ENCODE data around the gene MARS2. TPM values are rescaled to one million over a fixed set of nuclear protein-coding genes. Genes with fewer than 3 reads are reported as not detected.

Gene MARS2
- 10 to 100 TPM in 1 of 4 donors, 1 to 10 TPM in 3; 4.6 to 10.6 (median 8.0) TPM for total RNA-seq

DNA sequence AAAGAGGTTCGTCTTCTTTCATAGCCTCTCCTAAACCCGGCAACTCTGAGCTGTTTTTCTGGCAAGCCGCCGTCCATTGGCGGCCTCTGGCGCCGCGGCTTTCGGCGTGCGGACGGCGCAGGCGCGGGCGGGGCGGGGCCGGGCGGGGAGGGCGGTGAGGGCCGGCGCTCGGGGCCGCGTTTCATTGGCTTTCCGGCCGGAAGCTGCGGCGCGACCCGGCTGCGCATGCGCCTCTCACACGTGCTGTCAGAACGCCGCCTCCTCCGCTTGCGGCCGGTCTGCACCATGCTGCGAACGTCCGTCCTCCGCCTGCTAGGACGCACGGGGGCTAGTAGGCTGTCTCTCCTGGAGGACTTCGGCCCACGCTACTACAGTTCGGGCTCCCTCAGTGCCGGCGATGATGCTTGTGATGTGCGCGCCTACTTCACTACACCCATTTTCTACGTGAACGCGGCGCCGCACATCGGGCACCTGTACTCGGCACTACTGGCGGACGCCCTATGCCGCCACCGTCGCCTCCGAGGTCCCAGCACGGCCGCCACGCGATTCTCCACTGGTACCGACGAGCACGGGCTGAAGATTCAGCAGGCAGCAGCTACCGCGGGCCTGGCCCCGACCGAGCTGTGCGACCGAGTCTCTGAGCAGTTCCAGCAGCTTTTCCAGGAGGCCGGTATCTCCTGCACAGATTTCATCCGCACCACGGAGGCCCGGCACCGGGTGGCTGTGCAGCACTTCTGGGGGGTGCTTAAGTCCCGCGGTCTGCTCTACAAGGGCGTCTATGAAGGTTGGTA lies at the start of gene MARS2:
Gene MARS2, plus strand, starts transcription at position 249 of the 791 bp plus-strand sequence. Its CDS starts 37 bp downstream, at position 286.
- TF ChIP-seq CTCF (IDR thresholded peaks at IDR 0.05) (no peak), POLR2A (IDR thresholded peaks at IDR 0.05) (peak in 1 of 2 donors; percentile 73)
- Histone ChIP-seq H3K4me3 (replicated peaks in 1 of 3) (peak within 1 kb of the TSS; percentile 49 to 89 (median 81)), H3K36me3 (no peaks in the 10 kb centered on the region), H3K27me3 (no peaks in the 10 kb centered on the region), H3K27ac (peak within 1 kb of the TSS; percentile 72 to 82 (median 81)), H3K4me1 (peaks cover 21 to 24% of the 10 kb centered on the region in 2 donors), H3K9me3 (no peaks in the 10 kb centered on the region)
- intact Hi-C loops (cut with DNase I) = no loop called here
- 0 to 1% methylated on average over 11 to 19 of the region's 86 CpGs for WGBS, 2 donors
- peak; percentile 93 to 94 for DNase-seq

- TF ChIP-seq POLR2A (IDR thresholded peaks at IDR 0.05) (no peak), CTCF (IDR thresholded peaks at IDR 0.05) (no peak)
- H3K9me3 ChIP-seq = no peaks in the 10 kb centered on the region
- H3K27ac ChIP-seq = no peak overlapping the region
- intact Hi-C loops (cut with DNase I) = no loop called here
- no peaks in the 10 kb centered on the region for H3K4me1 ChIP-seq
- H3K4me3 ChIP-seq (replicated peaks in 1 of 3) = no peak overlapping the region
- no peak for DNase-seq
- no peaks in the 10 kb centered on the region for H3K27me3 ChIP-seq
- no peaks in the 10 kb centered on the region for H3K36me3 ChIP-seq
These were observed 47.6 kb upstream of the MARS2 start for GRCh38 chr2:197657562-197657961.

DNA sequence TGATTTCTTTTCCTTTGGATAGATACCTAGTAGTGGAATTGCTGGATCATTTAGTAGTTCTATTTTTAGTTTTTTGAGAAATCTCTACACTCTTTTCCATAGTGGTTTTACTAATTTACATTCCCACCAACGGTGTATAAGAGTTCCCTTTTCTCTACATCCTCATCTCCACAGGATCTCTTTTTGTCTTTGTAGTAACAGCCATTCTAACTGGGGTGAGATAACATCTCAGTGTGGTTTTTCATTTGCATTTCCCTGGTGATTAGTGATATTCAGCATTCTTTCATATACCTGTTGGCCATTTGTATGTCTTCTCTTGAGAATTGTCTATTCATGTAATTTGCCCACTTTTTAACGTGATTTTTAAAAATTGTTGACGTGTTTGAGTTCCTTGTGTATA lies 43.5 kb upstream of the MARS2 start:
- WGBS, 2 donors = 73 to 75% methylated on average over 3 of the region's 3 CpGs
- Histone ChIP-seq H3K36me3 (no peaks in the 10 kb centered on the region), H3K27me3 (no peaks in the 10 kb centered on the region), H3K27ac (no peak overlapping the region), H3K4me1 (no peaks in the 10 kb centered on the region), H3K9me3 (no peaks in the 10 kb centered on the region), H3K4me3 (replicated peaks in 1 of 3) (no peak overlapping the region)
- no peak for TF ChIP-seq POLR2A (IDR thresholded peaks at IDR 0.05)
- TF ChIP-seq CTCF (IDR thresholded peaks at IDR 0.05) = no peak
- intact Hi-C loops (cut with DNase I) = no loop called here
- DNase-seq = no peak

DNA sequence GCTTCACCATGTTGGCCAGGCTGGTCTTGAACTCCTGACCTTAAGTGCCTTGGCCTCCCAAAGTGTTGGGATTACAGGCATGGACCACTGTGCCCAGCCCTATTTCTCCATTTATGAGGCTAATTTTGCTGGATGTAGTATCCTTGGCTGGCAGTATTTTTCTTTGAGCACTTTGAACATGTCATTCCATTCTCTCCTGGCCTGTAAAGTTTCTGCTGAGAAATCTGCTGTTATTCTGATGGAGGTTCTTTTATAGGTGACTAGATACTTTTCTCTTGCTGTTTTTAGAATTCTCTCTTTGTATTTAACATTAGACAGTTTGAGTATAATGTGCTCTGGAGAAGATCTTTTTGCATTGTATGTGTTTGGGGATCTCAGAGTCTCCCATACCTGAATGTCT lies 38.9 kb upstream of the MARS2 start:
- TF ChIP-seq CTCF (IDR thresholded peaks at IDR 0.05) = no peak
- no peak for TF ChIP-seq POLR2A (IDR thresholded peaks at IDR 0.05)
- Histone ChIP-seq H3K9me3 (no peaks in the 10 kb centered on the region), H3K4me3 (replicated peaks in 1 of 3) (no peak overlapping the region), H3K4me1 (no peaks in the 10 kb centered on the region), H3K27me3 (no peaks in the 10 kb centered on the region), H3K36me3 (no peaks in the 10 kb centered on the region), H3K27ac (no peak overlapping the region)
- intact Hi-C loops (cut with DNase I) = no loop called here
- no peak for DNase-seq

GRCh38 chr2:197668296-197668695 lies 36.9 kb upstream of the MARS2 start:
- no peak overlapping the region for H3K27ac ChIP-seq
- intact Hi-C loops (cut with DNase I) = no loop called here
- H3K4me3 ChIP-seq (replicated peaks in 1 of 3) = no peak overlapping the region
- WGBS, 2 donors = 86 to 89% methylated on average over 1 to 3 of the region's 3 CpGs
- DNase-seq = no peak
- no peaks in the 10 kb centered on the region for H3K9me3 ChIP-seq
- no peaks in the 10 kb centered on the region for H3K4me1 ChIP-seq
- H3K36me3 ChIP-seq = no peaks in the 10 kb centered on the region
- H3K27me3 ChIP-seq = no peaks in the 10 kb centered on the region
- TF ChIP-seq POLR2A (IDR thresholded peaks at IDR 0.05) (no peak), CTCF (IDR thresholded peaks at IDR 0.05) (no peak)
